ENCODE data around the gene PRR9. TPM values are rescaled to one million over a fixed set of nuclear protein-coding genes. Genes with fewer than 3 reads are reported as not detected.

The PRR9 gene
- not detected for total RNA-seq

DNA sequence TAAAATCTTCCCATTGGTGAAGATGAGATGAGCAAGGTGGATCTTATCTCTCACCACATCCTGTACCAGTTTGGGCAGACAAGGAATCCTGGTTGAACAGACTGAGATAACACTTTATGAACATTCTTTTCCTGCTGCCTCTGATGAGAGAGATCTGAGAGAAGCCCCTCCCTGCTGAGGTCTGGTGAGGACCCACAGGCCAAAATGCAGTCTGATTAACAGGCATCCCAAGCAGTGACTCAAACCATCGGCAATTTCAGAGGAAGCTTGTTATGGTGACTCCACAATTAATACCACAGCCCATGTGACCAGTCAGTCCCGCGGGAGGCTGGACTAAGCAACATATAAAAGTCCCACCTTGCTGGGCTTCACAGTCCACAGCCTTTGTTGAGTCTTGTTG, at the start of gene PRR9:
Gene PRR9, plus strand, starts transcription at position 373 of the 400 bp plus-strand sequence. CDS start 561 bp downstream, outside the sequence.

DNA sequence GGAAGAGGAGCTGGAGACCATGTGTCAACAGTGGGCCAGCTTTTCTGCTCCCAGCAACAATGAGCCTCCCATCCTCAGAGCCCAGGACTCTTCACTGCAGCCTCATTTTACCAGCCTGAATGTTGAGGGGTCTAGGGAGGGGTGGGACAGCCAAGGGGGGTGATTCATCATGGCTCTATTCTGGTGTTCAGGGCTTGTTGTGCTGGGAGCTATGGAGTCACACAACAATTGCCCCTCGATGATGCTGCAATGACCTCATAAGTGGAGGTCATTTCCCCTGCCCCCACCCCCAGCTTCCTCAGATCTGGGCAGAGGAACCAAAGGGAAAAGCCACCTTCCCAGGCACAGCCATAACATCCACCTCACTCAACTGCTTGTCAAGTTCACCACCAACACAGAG, 14.3 kb upstream of the PRR9 start, which contains the start of gene LELP1:
Gene LELP1, plus strand, starts transcription at position 301 of the 400 bp plus-strand sequence. CDS start 1,278 bp downstream, outside the sequence.

DNA sequence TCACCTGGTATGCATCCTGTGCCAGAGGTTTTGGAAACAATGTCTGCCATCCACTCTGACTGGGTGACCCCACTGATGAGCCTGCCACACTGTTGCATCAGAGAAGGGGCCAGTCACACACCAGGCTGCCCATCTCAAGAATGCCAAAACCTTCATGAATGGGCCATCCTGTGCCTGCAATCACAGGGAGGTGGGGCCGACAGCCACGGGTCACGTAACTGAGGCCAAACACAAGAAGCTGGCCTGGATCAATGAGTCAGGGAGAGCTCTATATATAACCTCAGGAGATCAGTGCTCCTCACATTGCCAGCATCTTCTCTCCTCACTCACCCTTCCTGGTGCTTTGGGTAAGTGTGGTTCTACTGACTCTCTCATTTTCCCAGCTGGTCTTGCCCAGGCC, 42.0 kb downstream of the PRR9 start, which contains the start of gene LORICRIN:
Gene LORICRIN, plus strand, starts transcription at position 301 of the 400 bp plus-strand sequence. CDS start 1,263 bp downstream, outside the sequence.

Other genes starting within 250 kb of the PRR9 start
- gene SPRR4, start 246.9 kb upstream of the PRR9 start, total RNA-seq: not detected
- gene SPRR1A, start 233.5 kb upstream of the PRR9 start, total RNA-seq: not detected
- gene SPRR3, start 215.8 kb upstream of the PRR9 start, total RNA-seq: not detected
- gene SPRR1B, start 186.4 kb upstream of the PRR9 start, total RNA-seq: not detected
- gene SPRR2D, start 176.5 kb upstream of the PRR9 start, total RNA-seq: not detected
- not detected for gene SPRR2A, start 160.1 kb upstream of the PRR9 start, total RNA-seq
- not detected for gene SPRR2B, start 146.0 kb upstream of the PRR9 start, total RNA-seq
- gene SPRR2E, start 123.1 kb upstream of the PRR9 start, total RNA-seq: not detected
- gene SPRR2F, start 104.1 kb upstream of the PRR9 start, total RNA-seq: not detected
- not detected for gene SPRR2G, start 66.7 kb upstream of the PRR9 start, total RNA-seq
- gene LELP1, start 14.2 kb upstream of the PRR9 start, total RNA-seq: not detected
- not detected for gene LORICRIN, start 42.1 kb downstream of the PRR9 start, total RNA-seq
- not detected for gene PGLYRP3, start 95.4 kb downstream of the PRR9 start, total RNA-seq
- not detected for gene PGLYRP4, start 131.3 kb downstream of the PRR9 start, total RNA-seq
- 9.1 TPM for gene S100A9, start 140.3 kb downstream of the PRR9 start, total RNA-seq
- gene S100A12, start 158.0 kb downstream of the PRR9 start, total RNA-seq: 1.6 TPM
- gene S100A8, start 173.5 kb downstream of the PRR9 start, total RNA-seq: 1.6 TPM
- gene S100A7A, start 198.9 kb downstream of the PRR9 start, total RNA-seq: not detected
- gene S100A7, start 243.1 kb downstream of the PRR9 start, total RNA-seq: not detected